Gastroesophageal sphincter (tissue), 3 donors: ENCODE measurements around the gene MAP4K2.
A peak's percentile ranks its signal among the peaks of the same experiment; 100 is the strongest.

ENCODE experiments used
- EP300 ChIP-seq: sonication (generic); formaldehyde crosslinking; IDR thresholded peaks from one replicate; pipeline ENCODE4 v1.6.1; 2017; ENCODE audit warnings: antibody characterized with exemption, mild to moderate bottlenecking
- POLR2A ChIP-seq, 2 donors: fragments of 450-650 bp; IDR thresholded peaks; one replicate each; pipeline ENCODE4 v1.6.1; 2017; ENCODE audit warnings: antibody characterized with exemption in 2 of 2, mild to moderate bottlenecking in 2 of 2, moderate library complexity in 1 of 2
- POLR2AphosphoS5 ChIP-seq: sonication (generic); formaldehyde crosslinking; IDR thresholded peaks from one replicate; pipeline ENCODE4 v1.6.1; 2017; ENCODE audit warnings: antibody characterized with exemption
- TF ChIP-seq, protein P1 (sequence below), 4 experiments: fragments of 200-600 bp in 2 of 4; fragments of 450-650 bp in 2 of 4; sonication (generic) in 1 of 4; IDR thresholded peaks; one replicate each; pipeline ENCODE4 v1.5.1; 2017 to 2019; ENCODE audit warnings: antibody characterized with exemption in 4 of 4, mild to moderate bottlenecking in 2 of 4, moderate library complexity in 2 of 4

DNA sequence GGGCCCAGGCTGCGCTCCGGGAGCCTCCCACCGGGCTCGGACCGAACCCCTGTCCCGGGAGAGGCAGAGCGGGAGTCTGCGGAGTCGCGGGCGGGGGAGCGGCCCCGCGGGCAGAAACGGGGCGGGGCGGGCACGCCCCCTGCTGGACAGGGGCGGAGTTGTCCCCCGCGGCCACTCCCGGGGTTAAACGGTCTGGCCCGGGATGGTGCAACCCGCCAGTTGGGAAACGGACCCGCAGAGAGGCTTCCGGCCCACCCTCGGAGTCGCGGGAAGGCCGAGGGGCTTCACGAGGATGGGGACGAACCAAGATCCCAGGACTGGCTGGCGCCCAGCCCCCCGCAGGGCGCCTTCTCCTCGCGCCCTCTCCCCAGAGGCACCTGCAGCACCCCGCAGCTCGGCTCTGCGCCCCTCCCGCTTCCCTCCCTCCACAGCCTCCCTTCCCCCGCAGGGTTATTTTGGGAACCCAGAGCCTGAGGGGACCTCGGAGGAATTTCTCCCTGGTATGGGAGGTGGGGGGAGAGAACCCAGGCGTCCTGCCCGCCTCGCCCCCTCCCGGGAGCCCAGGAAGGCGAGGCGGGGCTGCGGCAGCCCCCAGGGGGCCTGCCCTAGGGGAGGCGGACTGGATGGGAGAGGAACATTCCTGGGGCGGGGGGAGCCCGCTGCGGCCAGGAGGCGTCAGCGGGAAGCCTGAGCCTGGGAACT, 60.0 kb downstream of the MAP4K2 start:
- peak; percentile 71 for TF ChIP-seq POLR2AphosphoS5
- TF ChIP-seq, protein P1, sequence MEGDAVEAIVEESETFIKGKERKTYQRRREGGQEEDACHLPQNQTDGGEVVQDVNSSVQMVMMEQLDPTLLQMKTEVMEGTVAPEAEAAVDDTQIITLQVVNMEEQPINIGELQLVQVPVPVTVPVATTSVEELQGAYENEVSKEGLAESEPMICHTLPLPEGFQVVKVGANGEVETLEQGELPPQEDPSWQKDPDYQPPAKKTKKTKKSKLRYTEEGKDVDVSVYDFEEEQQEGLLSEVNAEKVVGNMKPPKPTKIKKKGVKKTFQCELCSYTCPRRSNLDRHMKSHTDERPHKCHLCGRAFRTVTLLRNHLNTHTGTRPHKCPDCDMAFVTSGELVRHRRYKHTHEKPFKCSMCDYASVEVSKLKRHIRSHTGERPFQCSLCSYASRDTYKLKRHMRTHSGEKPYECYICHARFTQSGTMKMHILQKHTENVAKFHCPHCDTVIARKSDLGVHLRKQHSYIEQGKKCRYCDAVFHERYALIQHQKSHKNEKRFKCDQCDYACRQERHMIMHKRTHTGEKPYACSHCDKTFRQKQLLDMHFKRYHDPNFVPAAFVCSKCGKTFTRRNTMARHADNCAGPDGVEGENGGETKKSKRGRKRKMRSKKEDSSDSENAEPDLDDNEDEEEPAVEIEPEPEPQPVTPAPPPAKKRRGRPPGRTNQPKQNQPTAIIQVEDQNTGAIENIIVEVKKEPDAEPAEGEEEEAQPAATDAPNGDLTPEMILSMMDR (IDR thresholded peaks at IDR 0.05), result peak in 3 of 4 experiments; percentile 63 to 91 (median 83)
- TF ChIP-seq POLR2A (IDR thresholded peaks at IDR 0.05), result peak; percentile 34 to 36
- TF ChIP-seq EP300, result no peak
